SU-DHL-6 (cell line): Measurements from ENCODE around the gene HNRNPUL1.

Experiments used
- EZH2phosphoT487 ChIP-seq: fragments of 200-600 bp; sonication (generic), shearing (Covaris generic); conservative IDR thresholded peaks from 2 replicates; pipeline ENCODE4 v1.6.1; 2018; ENCODE audit warnings: mild to moderate bottlenecking, antibody characterized with exemption, low read length, moderate library complexity, mixed read lengths
- TF ChIP-seq, protein P1 (sequence below): fragments of 200-600 bp; sonication (generic); IDR thresholded peaks from one replicate; pipeline ENCODE4 v1.5.1; 2017; ENCODE audit warnings: antibody characterized with exemption, mild to moderate bottlenecking, low read length, moderate library complexity; ENCODE audit not compliant: insufficient read depth, poor library complexity, severe bottlenecking

DNA sequence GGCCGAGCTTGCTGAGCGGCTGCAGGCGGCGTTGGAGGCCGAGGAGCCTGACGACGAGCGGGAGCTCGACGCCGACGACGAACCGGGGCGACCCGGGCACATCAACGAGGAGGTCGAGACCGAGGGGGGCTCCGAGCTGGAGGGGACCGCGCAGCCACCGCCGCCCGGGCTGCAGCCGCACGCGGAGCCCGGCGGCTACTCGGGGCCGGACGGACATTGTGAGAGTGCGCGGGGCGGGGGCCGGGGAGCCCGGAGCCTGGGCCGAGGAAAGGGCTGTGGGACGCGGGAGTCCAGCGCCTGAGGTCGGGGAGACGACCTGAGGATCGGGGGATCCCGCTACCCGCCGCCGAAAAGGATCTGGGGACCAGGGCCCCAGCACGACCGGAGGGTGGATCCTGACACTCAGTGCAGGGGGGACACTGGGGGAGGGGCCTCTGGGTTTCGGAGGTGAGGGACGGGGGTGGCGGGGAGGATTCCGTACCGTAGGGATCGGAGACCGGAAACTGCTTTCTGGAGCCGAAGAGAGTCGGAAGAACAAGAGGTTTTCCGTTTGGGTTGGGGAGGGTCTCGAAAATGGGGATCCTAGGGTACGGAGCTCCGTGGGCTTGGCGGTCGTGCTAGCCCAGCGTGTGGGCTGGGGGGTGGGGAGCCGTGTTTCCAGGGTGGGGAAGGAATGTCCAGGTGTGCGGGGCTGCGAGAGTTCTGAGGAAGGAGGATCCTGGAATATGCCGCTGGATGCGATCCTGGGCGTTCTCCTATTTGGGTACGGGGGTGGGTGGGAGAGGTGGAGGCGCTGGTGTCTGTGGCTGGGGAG is 616 bp downstream of the HNRNPUL1 start:
- TF ChIP-seq, protein P1, sequence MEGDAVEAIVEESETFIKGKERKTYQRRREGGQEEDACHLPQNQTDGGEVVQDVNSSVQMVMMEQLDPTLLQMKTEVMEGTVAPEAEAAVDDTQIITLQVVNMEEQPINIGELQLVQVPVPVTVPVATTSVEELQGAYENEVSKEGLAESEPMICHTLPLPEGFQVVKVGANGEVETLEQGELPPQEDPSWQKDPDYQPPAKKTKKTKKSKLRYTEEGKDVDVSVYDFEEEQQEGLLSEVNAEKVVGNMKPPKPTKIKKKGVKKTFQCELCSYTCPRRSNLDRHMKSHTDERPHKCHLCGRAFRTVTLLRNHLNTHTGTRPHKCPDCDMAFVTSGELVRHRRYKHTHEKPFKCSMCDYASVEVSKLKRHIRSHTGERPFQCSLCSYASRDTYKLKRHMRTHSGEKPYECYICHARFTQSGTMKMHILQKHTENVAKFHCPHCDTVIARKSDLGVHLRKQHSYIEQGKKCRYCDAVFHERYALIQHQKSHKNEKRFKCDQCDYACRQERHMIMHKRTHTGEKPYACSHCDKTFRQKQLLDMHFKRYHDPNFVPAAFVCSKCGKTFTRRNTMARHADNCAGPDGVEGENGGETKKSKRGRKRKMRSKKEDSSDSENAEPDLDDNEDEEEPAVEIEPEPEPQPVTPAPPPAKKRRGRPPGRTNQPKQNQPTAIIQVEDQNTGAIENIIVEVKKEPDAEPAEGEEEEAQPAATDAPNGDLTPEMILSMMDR = no peak
- no peak for TF ChIP-seq EZH2phosphoT487
